22Rv1 (cell line): ENCODE measurements around the gene EML4.

Source experiments
- H3K27ac ChIP-seq: fragments of 450-650 bp; 2 replicates; pipeline ENCODE4 v1.5.1; 2017
- CTCF ChIP-seq: fragments of 450-650 bp; IDR thresholded peaks from 2 replicates; pipeline ENCODE4 v1.5.1; 2017; ENCODE audit warnings: mild to moderate bottlenecking
- ZFX ChIP-seq: fragments of 450-650 bp; IDR thresholded peaks from 2 replicates; pipeline ENCODE4 v1.6.1; 2017; ENCODE audit warnings: antibody characterized with exemption, borderline replicate concordance

Gene EML4

GRCh38 chr2:42135381-42136312 is 33.5 kb upstream of the EML4 start:
- no peak for TF ChIP-seq ZFX
- TF ChIP-seq CTCF: no peak
- H3K27ac ChIP-seq: no peak overlapping the region

- no peak overlapping the region for H3K27ac ChIP-seq
- no peak for TF ChIP-seq CTCF
- no peak for TF ChIP-seq ZFX
These were observed 32.4 kb upstream of the EML4 start for GRCh38 chr2:42136782-42137124.

GRCh38 chr2:42137125-42137841 is 31.9 kb upstream of the EML4 start:
- TF ChIP-seq ZFX: no peak
- TF ChIP-seq CTCF: no peak
- H3K27ac ChIP-seq: no peak overlapping the region

GRCh38 chr2:42138163-42139015 is 30.8 kb upstream of the EML4 start:
- no peak overlapping the region for H3K27ac ChIP-seq
- no peak for TF ChIP-seq CTCF
- no peak for TF ChIP-seq ZFX

- TF ChIP-seq ZFX (no peak), CTCF (no peak)
These were observed 30.1 kb upstream of the EML4 start for GRCh38 chr2:42139101-42139500.

GRCh38 chr2:42140496-42140895 is 28.7 kb upstream of the EML4 start:
- no peak for TF ChIP-seq CTCF
- TF ChIP-seq ZFX: no peak
- no peak overlapping the region for H3K27ac ChIP-seq

More at GRCh38 chr2:42139101-42139500, 30.1 kb upstream of the EML4 start:
- no peak overlapping the region for H3K27ac ChIP-seq
